ENCODE data around the gene SC5D. TPM values are rescaled to one million over a fixed set of nuclear protein-coding genes. Genes with fewer than 3 reads are reported as not detected.

SC5D gene
- total RNA-seq, 4 donors from 2014 or later = 23.1 to 49.6 (median 36.0) TPM

GRCh38 chr11:121330614-121331435 is 38.3 kb downstream of the SC5D start:
- 86 to 87% methylated on average over 19 of the region's 19 CpGs for WGBS, 2 donors
- TF ChIP-seq POLR2A (IDR thresholded peaks at IDR 0.05) = no peak
- H3K36me3 ChIP-seq = no peaks in the 10 kb centered on the region
- H3K4me1 ChIP-seq = no peaks in the 10 kb centered on the region
- H3K27me3 ChIP-seq = peaks cover 0 to 8% of the 10 kb centered on the region in 2 donors
- no peak for DNase-seq (ENCODE audit: low spot score in 2 of 2)
- H3K9me3 ChIP-seq = no peaks in the 10 kb centered on the region
- H3K27ac ChIP-seq = no peak overlapping the region
- H3K4me3 ChIP-seq = no peak overlapping the region

GRCh38 chr11:121334973-121335710 is 42.6 kb downstream of the SC5D start:
- H3K36me3 ChIP-seq = no peaks in the 10 kb centered on the region
- H3K4me3 ChIP-seq = no peak overlapping the region
- no peaks in the 10 kb centered on the region for H3K9me3 ChIP-seq
- TF ChIP-seq EP300 (IDR thresholded peaks at IDR 0.05) = no peak
- TF ChIP-seq POLR2A (IDR thresholded peaks at IDR 0.05) = no peak
- TF ChIP-seq CTCF (IDR thresholded peaks at IDR 0.05) = peak in 2 of 5 experiments; percentile 9 to 12
- no peak for DNase-seq (ENCODE audit: low spot score in 2 of 2)
- no peak overlapping the region for H3K27ac ChIP-seq
- peaks cover 0 to 6% of the 10 kb centered on the region in 2 donors for H3K27me3 ChIP-seq
- 54 to 63% methylated on average over 7 of the region's 7 CpGs for WGBS, 2 donors
- H3K4me1 ChIP-seq = peaks cover 0 to 18% (median 0%) of the 10 kb centered on the region in 4 donors

GRCh38 chr11:121336279-121336937 is 43.8 kb downstream of the SC5D start:
- Histone ChIP-seq H3K4me3 (no peak overlapping the region), H3K4me1 (peaks cover 0 to 18% (median 0%) of the 10 kb centered on the region in 4 donors), H3K27me3 (no peaks in the 10 kb centered on the region), H3K36me3 (no peaks in the 10 kb centered on the region), H3K27ac (no peak overlapping the region), H3K9me3 (no peaks in the 10 kb centered on the region)
- 62 to 64% methylated on average over 6 of the region's 6 CpGs for WGBS, 2 donors
- TF ChIP-seq CTCF (IDR thresholded peaks at IDR 0.05) = no peak
- TF ChIP-seq POLR2A (IDR thresholded peaks at IDR 0.05) = no peak
- no peak for TF ChIP-seq EP300 (IDR thresholded peaks at IDR 0.05)
- no peak for DNase-seq (ENCODE audit: low spot score in 2 of 2)

- Histone ChIP-seq H3K4me1 (peaks cover 0 to 18% (median 0%) of the 10 kb centered on the region in 4 donors), H3K27ac (peak overlapping the region in 1 of 4 donors; percentile 65), H3K9me3 (no peaks in the 10 kb centered on the region), H3K4me3 (no peak overlapping the region), H3K27me3 (no peaks in the 10 kb centered on the region), H3K36me3 (no peaks in the 10 kb centered on the region)
- TF ChIP-seq EP300 (IDR thresholded peaks at IDR 0.05) = no peak
- TF ChIP-seq CTCF (IDR thresholded peaks at IDR 0.05) = no peak
- no peak for TF ChIP-seq POLR2A (IDR thresholded peaks at IDR 0.05)
- 86 to 87% methylated on average over 2 of the region's 2 CpGs for WGBS, 2 donors
- DNase-seq (ENCODE audit: low spot score in 2 of 2) = no peak
These were observed 44.5 kb downstream of the SC5D start for GRCh38 chr11:121337078-121337477.

- H3K36me3 ChIP-seq = no peaks in the 10 kb centered on the region
- no peaks in the 10 kb centered on the region for H3K9me3 ChIP-seq
- H3K4me1 ChIP-seq = peaks cover 0 to 18% (median 0%) of the 10 kb centered on the region in 4 donors
- WGBS, 2 donors = 30 to 47% methylated on average over 6 of the region's 6 CpGs
- H3K4me3 ChIP-seq = no peak overlapping the region
- peak overlapping the region in 2 of 4 donors; percentile 65 to 72 for H3K27ac ChIP-seq
- DNase-seq (ENCODE audit: low spot score in 2 of 2) = peak; percentile 40 to 51
- H3K27me3 ChIP-seq = no peaks in the 10 kb centered on the region
- TF ChIP-seq EP300 (IDR thresholded peaks at IDR 0.05) = peak in 1 of 2 donors; percentile 61
- no peak for TF ChIP-seq CTCF (IDR thresholded peaks at IDR 0.05)
These were observed 45.2 kb downstream of the SC5D start for GRCh38 chr11:121337740-121338272.
